Measurements from ENCODE around the gene DHX9. TPM values are rescaled to one million over a fixed set of nuclear protein-coding genes. Genes with fewer than 3 reads are reported as not detected.

Gene DHX9
- 100 to 1,000 TPM in 2 of 4 donors, 10 to 100 TPM in 2; 49.6 to 105 (median 87.5) TPM for total RNA-seq

GRCh38 chr1:182839209-182840066 is at the start of gene DHX9:
Gene DHX9 (plus strand): TSS chr1:182839347. CDS start chr1:182842567, 3,220 bp downstream.
- intact Hi-C loops (cut with DNase I; ENCODE audit: low total_unique reads) = no loop called here
- peak; percentile 90 to 99 for DNase-seq (ENCODE audit: low spot score in 2 of 2)
- peak within 1 kb of the TSS; percentile 91 for H3K4me3 ChIP-seq (ENCODE audit: low read depth, poor library complexity, severe bottlenecking)
- 0 to 1% methylated on average over 24 to 69 of the region's 92 CpGs for WGBS, 2 donors
- TF ChIP-seq, protein P1, sequence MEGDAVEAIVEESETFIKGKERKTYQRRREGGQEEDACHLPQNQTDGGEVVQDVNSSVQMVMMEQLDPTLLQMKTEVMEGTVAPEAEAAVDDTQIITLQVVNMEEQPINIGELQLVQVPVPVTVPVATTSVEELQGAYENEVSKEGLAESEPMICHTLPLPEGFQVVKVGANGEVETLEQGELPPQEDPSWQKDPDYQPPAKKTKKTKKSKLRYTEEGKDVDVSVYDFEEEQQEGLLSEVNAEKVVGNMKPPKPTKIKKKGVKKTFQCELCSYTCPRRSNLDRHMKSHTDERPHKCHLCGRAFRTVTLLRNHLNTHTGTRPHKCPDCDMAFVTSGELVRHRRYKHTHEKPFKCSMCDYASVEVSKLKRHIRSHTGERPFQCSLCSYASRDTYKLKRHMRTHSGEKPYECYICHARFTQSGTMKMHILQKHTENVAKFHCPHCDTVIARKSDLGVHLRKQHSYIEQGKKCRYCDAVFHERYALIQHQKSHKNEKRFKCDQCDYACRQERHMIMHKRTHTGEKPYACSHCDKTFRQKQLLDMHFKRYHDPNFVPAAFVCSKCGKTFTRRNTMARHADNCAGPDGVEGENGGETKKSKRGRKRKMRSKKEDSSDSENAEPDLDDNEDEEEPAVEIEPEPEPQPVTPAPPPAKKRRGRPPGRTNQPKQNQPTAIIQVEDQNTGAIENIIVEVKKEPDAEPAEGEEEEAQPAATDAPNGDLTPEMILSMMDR (IDR thresholded peaks at IDR 0.05) = no peak
- peak in 1 of 2 donors; percentile 71 for TF ChIP-seq POLR2A (IDR thresholded peaks at IDR 0.05)

DNA sequence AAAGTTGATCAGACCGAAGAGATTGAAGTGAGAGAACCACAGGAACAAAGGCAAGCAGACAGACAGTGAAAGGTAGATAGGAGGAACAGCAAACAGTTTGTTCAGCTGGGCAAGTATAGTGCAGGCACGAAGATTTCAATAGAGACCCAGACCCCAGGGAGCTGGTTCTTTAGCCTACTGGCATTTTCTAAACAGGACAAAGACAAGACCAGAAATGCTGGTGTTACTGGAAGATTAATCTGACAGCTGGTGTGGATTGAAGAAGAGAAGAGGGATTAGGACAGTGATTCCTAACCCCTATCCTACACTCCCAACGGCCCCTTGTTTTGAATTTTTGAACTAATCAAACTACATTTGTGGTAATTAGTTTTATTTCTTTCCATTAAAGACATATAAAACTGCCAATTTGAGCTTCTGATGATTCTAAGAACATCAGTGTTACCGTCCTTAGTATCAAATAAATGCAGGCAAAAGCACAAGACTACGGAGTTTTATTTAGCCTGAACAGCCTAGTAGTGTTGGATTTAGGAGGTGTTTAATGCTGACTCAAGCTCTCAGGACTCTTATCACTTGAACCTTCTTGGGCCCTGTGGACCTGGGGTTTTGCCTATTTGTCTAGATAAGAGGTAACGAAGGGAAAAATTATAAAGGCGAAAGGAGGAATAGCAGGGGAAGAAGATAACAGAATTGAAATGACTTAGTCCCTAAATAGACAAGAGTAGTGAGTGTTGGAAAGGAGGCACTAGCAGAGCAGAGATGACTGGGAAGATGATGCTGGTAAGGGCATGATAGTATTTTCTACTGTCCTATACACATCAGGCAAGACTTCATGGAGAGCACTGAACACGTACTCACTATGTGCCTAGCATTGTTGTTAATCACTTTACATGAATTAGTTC is 47.6 kb upstream of the DHX9 start:
- no peak overlapping the region for H3K4me3 ChIP-seq (ENCODE audit: low read depth, poor library complexity, severe bottlenecking)
- DNase-seq (ENCODE audit: low spot score in 2 of 2) = peak in 1 of 2 donors; percentile 14
- WGBS, 2 donors = 89 to 94% methylated on average over 8 of the region's 8 CpGs
- TF ChIP-seq, protein P1 (IDR thresholded peaks at IDR 0.05) = no peak
- TF ChIP-seq POLR2A (IDR thresholded peaks at IDR 0.05) = no peak
- intact Hi-C loops (cut with DNase I; ENCODE audit: low total_unique reads) = no loop called here

DNA sequence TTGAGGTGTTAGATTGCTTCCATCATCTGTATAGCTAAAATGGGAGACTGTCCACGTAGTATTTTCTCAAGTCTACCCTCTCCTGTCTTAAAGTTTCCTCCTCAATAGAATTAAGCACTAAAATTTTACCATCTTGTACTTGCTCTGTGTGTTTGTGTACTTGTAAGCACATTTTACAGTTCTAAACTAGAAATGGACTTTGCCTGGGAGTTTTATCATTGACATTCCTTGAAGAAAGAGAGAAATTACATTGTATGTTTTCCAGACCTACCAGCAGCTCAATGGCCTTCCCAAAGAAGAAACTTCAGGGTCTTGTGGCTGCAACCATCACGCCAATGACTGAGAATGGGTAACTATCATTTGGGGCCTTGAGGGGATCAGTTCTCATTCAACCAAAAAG is 45.1 kb upstream of the DHX9 start:
- peak in 1 of 2 donors; percentile 15 for DNase-seq (ENCODE audit: low spot score in 2 of 2)
- H3K4me3 ChIP-seq (ENCODE audit: low read depth, poor library complexity, severe bottlenecking) = no peak overlapping the region
- intact Hi-C loops (cut with DNase I; ENCODE audit: low total_unique reads) = no loop called here
- WGBS, 2 donors = 97 to 98% methylated on average over 2 of the region's 2 CpGs
- TF ChIP-seq, protein P1 (IDR thresholded peaks at IDR 0.05) = no peak
- TF ChIP-seq POLR2A (IDR thresholded peaks at IDR 0.05) = no peak

GRCh38 chr1:182794676-182795201 is 44.4 kb upstream of the DHX9 start:
- TF ChIP-seq, protein P1 (IDR thresholded peaks at IDR 0.05) = no peak
- TF ChIP-seq POLR2A (IDR thresholded peaks at IDR 0.05) = no peak
- H3K4me3 ChIP-seq (ENCODE audit: low read depth, poor library complexity, severe bottlenecking) = no peak overlapping the region
- 85 to 86% methylated on average over 3 of the region's 3 CpGs for WGBS, 2 donors
- intact Hi-C loops (cut with DNase I; ENCODE audit: low total_unique reads) = no loop called here
- peak in 1 of 2 donors; percentile 20 for DNase-seq (ENCODE audit: low spot score in 2 of 2)

- no peak for TF ChIP-seq POLR2A (IDR thresholded peaks at IDR 0.05)
- TF ChIP-seq, protein P1 (IDR thresholded peaks at IDR 0.05) = no peak
- WGBS, 2 donors = 52 to 64% methylated on average over 8 of the region's 8 CpGs
- H3K4me3 ChIP-seq (ENCODE audit: low read depth, poor library complexity, severe bottlenecking) = no peak overlapping the region
- peak in 1 of 2 donors; percentile 45 for DNase-seq (ENCODE audit: low spot score in 2 of 2)
- intact Hi-C loops (cut with DNase I; ENCODE audit: low total_unique reads) = no loop called here
Observed at GRCh38 chr1:182795563-182796228, 43.5 kb upstream of the DHX9 start.

Measured in lower leg skin (tissue), 4 donors.